GM12875 (cell line): ENCODE measurements around the gene TMEM202.
"Not testable (repeated sequence)": the region's sequence is repeated elsewhere in the genome, so short reads cannot be mapped to it uniquely, and the experiment has no call there.

Source experiments
- H3K4me3 ChIP-seq: one replicate; pipeline ENCODE4 v1.5.1; 2011; ENCODE audit warnings: low read depth, low read length, control low read depth
- CTCF ChIP-seq: IDR thresholded peaks from 2 replicates; pipeline ENCODE4 v1.5.1; 2011; ENCODE audit warnings: low read depth, mild to moderate bottlenecking, control low read depth, inconsistent platforms, low read length, moderate library complexity, borderline replicate concordance; ENCODE audit not compliant: insufficient read depth

TMEM202 gene

GRCh38 chr15:72420576-72420975 is 22.5 kb downstream of the TMEM202 start:
- no peak overlapping the region for H3K4me3 ChIP-seq
- TF ChIP-seq CTCF, result no peak

GRCh38 chr15:72421484-72421883 is 23.4 kb downstream of the TMEM202 start:
- H3K4me3 ChIP-seq, result no peak overlapping the region
- no peak for TF ChIP-seq CTCF

GRCh38 chr15:72423256-72423655 is 25.2 kb downstream of the TMEM202 start:
- no peak overlapping the region for H3K4me3 ChIP-seq
- TF ChIP-seq CTCF, result no peak

GRCh38 chr15:72426753-72427152 is 28.6 kb downstream of the TMEM202 start:
- no peak overlapping the region for H3K4me3 ChIP-seq
- no peak for TF ChIP-seq CTCF

GRCh38 chr15:72437650-72438316 is 39.7 kb downstream of the TMEM202 start:
- no peak for TF ChIP-seq CTCF

GRCh38 chr15:72442848-72443247 is 44.7 kb downstream of the TMEM202 start:
- not testable (repeated sequence) for H3K4me3 ChIP-seq

More at GRCh38 chr15:72437650-72438316, 39.7 kb downstream of the TMEM202 start:
- H3K4me3 ChIP-seq, result no peak overlapping the region

- no peak for TF ChIP-seq CTCF
- no peak overlapping the region for H3K4me3 ChIP-seq
Observed at GRCh38 chr15:72445426-72445825, 47.3 kb downstream of the TMEM202 start.
